K562 (cell line): ENCODE data around the gene MTFR2. TPM values are rescaled to one million over a fixed set of nuclear protein-coding genes. Genes with fewer than 3 reads are reported as not detected.
A peak's percentile ranks its signal among the peaks of the same experiment; 100 is the strongest.

Experiments
- BCOR ChIP-seq: fragments of 450-650 bp; IDR thresholded peaks from 2 replicates; pipeline ENCODE4 v1.6.1; 2016
- CXXC5 ChIP-seq: fragments of 250-450 bp; sonication (Bioruptor Pico); IDR thresholded peaks from 2 replicates; pipeline ENCODE4 v1.8.0; 2022; ENCODE audit warnings: inconsistent platforms, mild to moderate bottlenecking, moderate library complexity
- DDX20 ChIP-seq: fragments of 450-650 bp; IDR thresholded peaks from 2 replicates; pipeline ENCODE4 v1.6.1; 2016; ENCODE audit warnings: missing genetic modification characterization, low read depth, mild to moderate bottlenecking, missing compliant biosample characterization, moderate library complexity
- DEAF1 ChIP-seq: fragments of 450-650 bp; formaldehyde crosslinking; IDR thresholded peaks from 2 replicates; pipeline ENCODE4 v1.4.0; 2020; ENCODE audit warnings: mild to moderate bottlenecking, moderate library complexity
- E2F8 ChIP-seq: fragments of 450-650 bp; IDR thresholded peaks from 2 replicates; pipeline ENCODE4 v1.7.1; 2018; ENCODE audit warnings: mild to moderate bottlenecking, low read depth; ENCODE audit not compliant: partially characterized antibody
- HDAC8 ChIP-seq: fragments of 450-650 bp; IDR thresholded peaks from 2 replicates; pipeline ENCODE4 v1.6.1; 2016; ENCODE audit warnings: mild to moderate bottlenecking, missing genetic modification characterization, moderate library complexity, missing compliant biosample characterization
- MAFF ChIP-seq: IDR thresholded peaks from 2 replicates; pipeline ENCODE4 v1.6.1; 2012; ENCODE audit warnings: low read length, improper control_type of control experiment
- MAZ ChIP-seq, 2 experiments: fragments of 450-650 bp in 1 of 2; sonication (generic) in 1 of 2; formaldehyde crosslinking; IDR thresholded peaks in 1 of 2; conservative IDR thresholded peaks in 1 of 2; 2 replicates each; pipeline versions ENCODE4 v1.4.0 to v1.5.0; 2020; ENCODE audit warnings: mild to moderate bottlenecking in 1 of 2, missing genetic modification reagents in 1 of 2
- MITF ChIP-seq: IDR thresholded peaks from 2 replicates; pipeline ENCODE4 v1.6.1; 2014; ENCODE audit warnings: antibody characterized with exemption
- RB1 ChIP-seq: fragments of 450-650 bp; IDR thresholded peaks from 2 replicates; pipeline ENCODE4 v1.6.1; 2017; ENCODE audit warnings: low read depth, mild to moderate bottlenecking
- U2AF2 ChIP-seq: fragments of 200-400 bp; formaldehyde crosslinking; optimal IDR thresholded peaks from 2 replicates; pipeline ENCODE3; 2017; ENCODE audit warnings: low read depth, mild to moderate bottlenecking, low read length
- UBTF ChIP-seq, 2 experiments: IDR thresholded peaks; 2 replicates each; pipeline ENCODE4 v1.6.1; 2012; ENCODE audit warnings: improper control_type of control experiment in 2 of 2, low read depth in 2 of 2, low read length in 2 of 2, borderline replicate concordance in 1 of 2
- ZBTB11 ChIP-seq, 3 experiments: fragments of 200-800 bp in 1 of 3; fragments of 250-450 bp in 1 of 3; fragments of 450-650 bp in 1 of 3; sonication (Bioruptor Pico) in 1 of 3; sonication (Bioruptor generic) in 1 of 3; formaldehyde crosslinking in 1 of 3; IDR thresholded peaks; 2 replicates each; pipeline versions ENCODE4 v1.6.1 to v1.8.0; 2016 to 2022; ENCODE audit warnings: mild to moderate bottlenecking in 2 of 3, missing genetic modification characterization in 2 of 3, missing compliant biosample characterization in 1 of 3, moderate library complexity in 1 of 3
- ZNF76 ChIP-seq: fragments of 250-450 bp; sonication (Bioruptor Pico); IDR thresholded peaks from 2 replicates; pipeline ENCODE4 v1.4.0; 2020; ENCODE audit warnings: mild to moderate bottlenecking, moderate library complexity, borderline replicate concordance
- polyA plus RNA-seq, 8 experiments: library from polyadenylated mRNA; depleted of rRNA in 4 of 8; stranded (reverse) in 5 of 8; unstranded in 3 of 8; fragments of >200 nt; fragmentation: Nextera tagmentation in 2 of 8; fragmentation: Illumina TruSeq in 1 of 8; extraction: Ambion mirVana in 2 of 8; extraction: Trizol in 1 of 8; gene quantifications; 2 replicates each; pipeline versions ENCODE4 v1.2.1 to v1.2.3, GENCODE V29; 2011 to 2014; ENCODE audit warnings: inconsistent platforms in 1 of 8, missing spikeins in 1 of 8
- total RNA-seq, 7 experiments: library from RNA; depleted of rRNA in 6 of 7; stranded (reverse); fragments of >200 nt in 6 of 7; fragmentation: Illumina TruSeq in 2 of 7; extraction: Trizol in 2 of 7; gene quantifications; 2 replicates each; pipeline versions ENCODE4 v1.2.1 to v1.2.3, GENCODE V29; 2011 to 2021; ENCODE audit warnings: low replicate concordance in 1 of 7

The MTFR2 gene
- total and polyA plus RNA-seq, 9 of the 15 experiments (the other 6 are each of a cell fraction or from before 2014, with no cell fraction given), result 10.1 to 63.3 (median 45.9) TPM

GRCh38 chr6:136226027-136226673 is 24.0 kb downstream of the MTFR2 start (continued):
- TF ChIP-seq DEAF1 (CRISPR knock-in tag), result peak; percentile 99
- TF ChIP-seq ZNF76 (CRISPR knock-in tag), result no peak
- peak in 1 of 2 experiments; percentile 78; a peak in 2 of 4 replicates for TF ChIP-seq MAZ (CRISPR knock-in tag; conservative IDR thresholded peaks at IDR 0.05 in 1 of 2, IDR thresholded peaks at IDR 0.05 in 1 of 2)
- TF ChIP-seq CXXC5 (CRISPR knock-in tag), result peak; percentile 29; the same call in 1 of the 2 replicates
- 0 out of 2 replicates have a peak, but pooled peaks have one; percentile 13 for TF ChIP-seq RB1
- no peak for TF ChIP-seq BCOR
- TF ChIP-seq E2F8, result peak; percentile 25
- no peak for TF ChIP-seq U2AF2
- 0 out of 2 replicates have a peak, but pooled peaks have one; percentile 34 for TF ChIP-seq HDAC8 (tag)
- 0 out of 2 replicates have a peak, but pooled peaks have one; percentile 14 for TF ChIP-seq DDX20 (tag)
- TF ChIP-seq MAFF, result no peak
- TF ChIP-seq UBTF (IDR thresholded peaks at IDR 0.05; ENCODE audit: borderline replicate concordance in 1 of 2, low read depth in 2 of 2, low read length in 2 of 2), result no peak
- no peak for TF ChIP-seq MITF
- TF ChIP-seq ZBTB11 (CRISPR knock-in tag; IDR thresholded peaks at IDR 0.05), result no peak
